HCT116 (cell line): ENCODE measurements around the gene TCF7L1. TPM values are rescaled to one million over a fixed set of nuclear protein-coding genes. Genes with fewer than 3 reads are reported as not detected.

Source experiments
- ATAC-seq: fragments of 200-7000 bp; cut with Tn5 transposase; 2 replicates; pipeline ENCODE4 v1.9.1; 2020; ENCODE audit warnings: mild to moderate bottlenecking, moderate library complexity
- BruUV-seq: library from RNA; stranded (reverse); fragments of 400-500 nt; replicated peaks from 2 replicates; lab custom pipeline; 2021; lab: Mats Ljungman, UMichigan
- CTCF ChIA-PET: fragments of 300-600 bp; sonication (Branson Sonifier 250); formaldehyde crosslinking; loops from one replicate; lab custom pipeline; 2021; ENCODE audit warnings: antibody characterized with exemption; lab: Charles Lee
- POLR2A ChIA-PET: fragments of 300-600, 350-600 bp; sonication (Branson Sonifier 250); formaldehyde crosslinking; loops from one replicate; lab custom pipeline; 2021; ENCODE audit warnings: antibody characterized with exemption; lab: Charles Lee
- RAD21 ChIA-PET, 2 experiments: fragments of 300-600 bp; sonication (Branson Sonifier 250); formaldehyde crosslinking; loops; one replicate each; lab custom pipeline; 2023; ENCODE audit warnings: low total read pairs in 2 of 2; ENCODE audit not compliant: uncharacterized antibody in 2 of 2, unreplicated experiment in 2 of 2, low non-redundant PET in 1 of 2; lab: Charles Lee
- DNase-seq: peaks from one replicate; pipeline ENCODE4 v3.0.0-alpha.2; 2010; ENCODE audit warnings: low read depth, low spot score
- H2AFZ ChIP-seq: fragments of 200-600 bp; shearing (Covaris generic), sonication (generic); 2 replicates; pipeline ENCODE4 v1.6.1; 2017; ENCODE audit warnings: low read depth, mixed run types, mixed read lengths, antibody characterized with exemption, low read length; ENCODE audit not compliant: poor library complexity, severe bottlenecking
- H3K27ac ChIP-seq: 2 replicates; pipeline ENCODE4 v1.5.1; 2012; ENCODE audit warnings: low read depth, low read length
- H3K27me3 ChIP-seq: fragments of 200-600 bp; sonication (generic); 2 replicates; pipeline ENCODE4 v1.6.1; 2016; ENCODE audit warnings: mixed run types, low read length, mixed read lengths; ENCODE audit not compliant: insufficient read depth
- H3K36me3 ChIP-seq, 2 experiments: fragments of 200-500 bp in 1 of 2; fragments of 200-600 bp in 1 of 2; sonication (Bioruptor generic) in 1 of 2; sonication (generic) in 1 of 2; 2 replicates each; pipeline versions ENCODE4 v1.5.1 to v1.6.1; 2014 to 2016; ENCODE audit warnings: low read length in 2 of 2, inconsistent platforms in 1 of 2, mixed read lengths in 1 of 2, mixed run types in 1 of 2; ENCODE audit not compliant: insufficient read depth in 2 of 2, control insufficient read depth in 1 of 2
- H3K4me1 ChIP-seq, 2 experiments: fragments of 200-600 bp in 1 of 2; sonication (generic) in 1 of 2; 2 replicates each; pipeline versions ENCODE4 v1.5.1 to v1.6.1; 2012 to 2017; ENCODE audit warnings: low read length in 2 of 2, inconsistent platforms in 1 of 2, mild to moderate bottlenecking in 1 of 2, mixed read lengths in 1 of 2, mixed run types in 1 of 2, moderate library complexity in 1 of 2; ENCODE audit not compliant: insufficient read depth in 2 of 2, control insufficient read depth in 1 of 2
- H3K4me2 ChIP-seq: fragments of 200-600 bp; sonication (generic); 2 replicates; pipeline ENCODE4 v1.6.1; 2017; ENCODE audit warnings: mixed run types, low read length, mixed read lengths
- H3K4me3 ChIP-seq, 2 experiments: fragments of 200-600 bp in 1 of 2; sonication (generic) in 1 of 2; replicated peaks in 1 of 2; 2 replicates each; pipeline ENCODE4 v1.5.1; 2011 to 2016; ENCODE audit warnings: low read length in 2 of 2, control low read depth in 1 of 2, low read depth in 1 of 2, mild to moderate bottlenecking in 1 of 2, mixed read lengths in 1 of 2, mixed run types in 1 of 2
- H3K79me2 ChIP-seq: fragments of 200-600 bp; sonication (generic); 2 replicates; pipeline ENCODE4 v1.6.1; 2017; ENCODE audit warnings: mild to moderate bottlenecking, mixed run types, low read length, moderate library complexity, mixed read lengths; ENCODE audit not compliant: insufficient read depth
- H3K9ac ChIP-seq: fragments of 200-600 bp; sonication (generic); 2 replicates; pipeline ENCODE4 v1.6.1; 2016; ENCODE audit warnings: low read length, mixed read lengths
- H3K9me2 ChIP-seq: fragments of 200-600 bp; sonication (generic), shearing (Covaris generic); 2 replicates; pipeline ENCODE4 v1.6.1; 2017; ENCODE audit warnings: mixed run types, mild to moderate bottlenecking, moderate library complexity; ENCODE audit not compliant: insufficient read depth
- H3K9me3 ChIP-seq, 2 experiments: fragments of 200-500 bp in 1 of 2; fragments of 200-600 bp in 1 of 2; sonication (Bioruptor generic) in 1 of 2; sonication (generic) in 1 of 2; 2 replicates each; pipeline ENCODE4 v1.6.1; 2014 to 2017; ENCODE audit warnings: low read length in 2 of 2, mixed read lengths in 2 of 2, inconsistent platforms in 1 of 2, low read depth in 1 of 2, mild to moderate bottlenecking in 1 of 2, mixed run types in 1 of 2, moderate library complexity in 1 of 2; ENCODE audit not compliant: control insufficient read depth in 1 of 2, insufficient read depth in 1 of 2
- H4K20me1 ChIP-seq: fragments of 200-600 bp; sonication (generic), shearing (Covaris generic); 2 replicates; pipeline ENCODE4 v1.6.1; 2017; ENCODE audit warnings: mixed run types, mild to moderate bottlenecking, moderate library complexity; ENCODE audit not compliant: insufficient read depth
- ATF3 ChIP-seq: IDR thresholded peaks from 2 replicates; pipeline ENCODE4 v1.6.1; 2012
- CEBPB ChIP-seq: IDR thresholded peaks from 2 replicates; pipeline ENCODE4 v1.6.1; 2012; ENCODE audit warnings: low read depth
- CTCF ChIP-seq, 3 experiments: fragments of 200-600 bp in 1 of 3; sonication (generic) in 1 of 3; IDR thresholded peaks in 2 of 3; conservative IDR thresholded peaks in 1 of 3; 2 replicates each; pipeline ENCODE4 v1.5.1; 2012 to 2017; ENCODE audit warnings: low read depth in 2 of 3, low read length in 2 of 3, antibody characterized with exemption in 1 of 3, borderline replicate concordance in 1 of 3, control low read depth in 1 of 3, mild to moderate bottlenecking in 1 of 3, mixed read lengths in 1 of 3, mixed run types in 1 of 3, moderate library complexity in 1 of 3; ENCODE audit not compliant: insufficient read depth in 1 of 3
- EGR1 ChIP-seq: IDR thresholded peaks from 2 replicates; pipeline ENCODE4 v1.6.1; 2012; ENCODE audit warnings: low read depth
- EZH2 ChIP-seq: fragments of 200-600 bp; sonication (generic); IDR thresholded peaks from 2 replicates; pipeline ENCODE4 v1.6.1; 2017; ENCODE audit warnings: antibody characterized with exemption, mixed run types
- EZH2phosphoT487 ChIP-seq: fragments of 200-600 bp; IDR thresholded peaks from 2 replicates; pipeline ENCODE4 v1.6.1; 2018; ENCODE audit warnings: antibody characterized with exemption, borderline replicate concordance
- MAX ChIP-seq: IDR thresholded peaks from 2 replicates; pipeline ENCODE4 v1.6.1; 2012
- POLR2AphosphoS5 ChIP-seq: IDR thresholded peaks from 2 replicates; pipeline ENCODE4 v1.6.1; 2011; ENCODE audit warnings: mild to moderate bottlenecking, low read depth, low read length, moderate library complexity
- RAD21 ChIP-seq: IDR thresholded peaks from 2 replicates; pipeline ENCODE4 v1.6.1; 2012; ENCODE audit warnings: low read depth, mild to moderate bottlenecking
- REST ChIP-seq: IDR thresholded peaks from 2 replicates; pipeline ENCODE4 v1.6.1; 2012; ENCODE audit warnings: low read depth
- SIN3A ChIP-seq: IDR thresholded peaks from 2 replicates; pipeline ENCODE4 v1.6.1; 2012; ENCODE audit warnings: low read depth
- YY1 ChIP-seq: IDR thresholded peaks from 2 replicates; pipeline ENCODE4 v1.6.1; 2011; ENCODE audit warnings: low read length, low read depth, moderate library complexity, mild to moderate bottlenecking; ENCODE audit not compliant: insufficient replicate concordance; ENCODE audit errors: extremely low read depth
- ZBTB33 ChIP-seq: IDR thresholded peaks from 2 replicates; pipeline ENCODE4 v1.6.1; 2011; ENCODE audit warnings: mild to moderate bottlenecking, low read length, moderate library complexity; ENCODE audit not compliant: insufficient replicate concordance; ENCODE audit errors: extremely low read depth
- ZFX ChIP-seq: fragments of 450-650 bp; IDR thresholded peaks from 2 replicates; pipeline ENCODE4 v1.6.1; 2017
- ZNF274 ChIP-seq: fragments of 200-500 bp; sonication (Bioruptor generic); IDR thresholded peaks from 2 replicates; pipeline ENCODE4 v1.6.1; 2014; ENCODE audit warnings: mild to moderate bottlenecking, low read depth, low read length, inconsistent platforms
- intact Hi-C: fragments of 100-400 bp; cut with micrococcal nuclease; formaldehyde crosslinking; loops from 2 replicates; pipeline ENCODE4 v1.10.0; 2022
- total RNA-seq: library from RNA; stranded (reverse); gene quantifications from one replicate; pipeline ENCODE4 v1.2.1, GENCODE V29; 2021; ENCODE audit not compliant: unreplicated experiment

Gene TCF7L1
- total RNA-seq, 1 experiment from 2014 or later: 10.3 TPM

GRCh38 chr2:85255456-85255812 lies 122.2 kb downstream of the TCF7L1 start:
- intact Hi-C loops: no loop called here
- DNase-seq: no peak
- no peak overlapping the region for H3K4me3 ChIP-seq
- no peaks in the 10 kb centered on the region for H3K27me3 ChIP-seq
- H3K9ac ChIP-seq: no peak overlapping the region
- no peaks in the 10 kb centered on the region for H4K20me1 ChIP-seq
- POLR2A ChIA-PET: no interaction called here
- H3K9me3 ChIP-seq: no peaks in the 10 kb centered on the region
- CTCF ChIA-PET: interaction anchor here (0.8 to 2.1 kb wide), 2 partner anchors 11 kb away, joined by 3 to 9 read pairs; no protein-coding TSS in a partner anchor
- no TSS peak for BruUV-seq
- TF ChIP-seq SIN3A (no peak), YY1 (no peak), REST (no peak), EZH2phosphoT487 (no peak), ATF3 (no peak), ZBTB33 (no peak), MAX (no peak), ZFX (no peak), CTCF (IDR thresholded peaks at IDR 0.05 in 2 of 3, conservative IDR thresholded peaks at IDR 0.05 in 1 of 3; ENCODE audit: borderline replicate concordance in 1 of 3, insufficient read depth in 1 of 3, low read depth in 2 of 3, low read length in 2 of 3) (no peak), EZH2 (no peak), RAD21 (no peak), EGR1 (no peak), CEBPB (no peak), ZNF274 (no peak), POLR2AphosphoS5 (no peak)
- H3K4me2 ChIP-seq: 0 out of 2 replicates have a peak overlapping the region, but pooled peaks have one; percentile 37
- no peak overlapping the region for H3K27ac ChIP-seq
- no peak for ATAC-seq
- no peak overlapping the region for H2AFZ ChIP-seq
- no peaks in the 10 kb centered on the region for H3K36me3 ChIP-seq
- RAD21 ChIA-PET: no interaction called here
- H3K79me2 ChIP-seq: no peaks in the 10 kb centered on the region
- no peaks in the 10 kb centered on the region for H3K9me2 ChIP-seq
- H3K4me1 ChIP-seq: peaks cover 10 to 16% of the 10 kb centered on the region in 2 experiments; a peak in 3 of 4 replicates
